KG1 (cell line): ENCODE results near the gene GSTA5.
"Not testable (repeated sequence)": the region's sequence is repeated elsewhere in the genome, so short reads cannot be mapped to it uniquely, and the experiment has no call there.

Experiments used
- DNase-seq: peaks from one replicate; lab custom pipeline; 2025; lab: John Stamatoyannopoulos, UW

GSTA5 gene

GRCh38 chr6:52787917-52788316 is 52.7 kb downstream of the GSTA5 start:
- DNase-seq = no peak

- no peak for DNase-seq
Observed at GRCh38 chr6:52786249-52786956, 54.2 kb downstream of the GSTA5 start.

- not testable (repeated sequence) for DNase-seq
Observed at GRCh38 chr6:52782696-52783274, 57.8 kb downstream of the GSTA5 start.

GRCh38 chr6:52782209-52782608 is 58.4 kb downstream of the GSTA5 start:
- not testable (repeated sequence) for DNase-seq
